Measurements from ENCODE around the gene RPL18A. TPM values are rescaled to one million over a fixed set of nuclear protein-coding genes. Genes with fewer than 3 reads are reported as not detected.
A peak's percentile ranks its signal among the peaks of the same experiment; 100 is the strongest.

RPL18A gene
- total RNA-seq, 1 donor from 2014 or later, result 720 TPM

DNA sequence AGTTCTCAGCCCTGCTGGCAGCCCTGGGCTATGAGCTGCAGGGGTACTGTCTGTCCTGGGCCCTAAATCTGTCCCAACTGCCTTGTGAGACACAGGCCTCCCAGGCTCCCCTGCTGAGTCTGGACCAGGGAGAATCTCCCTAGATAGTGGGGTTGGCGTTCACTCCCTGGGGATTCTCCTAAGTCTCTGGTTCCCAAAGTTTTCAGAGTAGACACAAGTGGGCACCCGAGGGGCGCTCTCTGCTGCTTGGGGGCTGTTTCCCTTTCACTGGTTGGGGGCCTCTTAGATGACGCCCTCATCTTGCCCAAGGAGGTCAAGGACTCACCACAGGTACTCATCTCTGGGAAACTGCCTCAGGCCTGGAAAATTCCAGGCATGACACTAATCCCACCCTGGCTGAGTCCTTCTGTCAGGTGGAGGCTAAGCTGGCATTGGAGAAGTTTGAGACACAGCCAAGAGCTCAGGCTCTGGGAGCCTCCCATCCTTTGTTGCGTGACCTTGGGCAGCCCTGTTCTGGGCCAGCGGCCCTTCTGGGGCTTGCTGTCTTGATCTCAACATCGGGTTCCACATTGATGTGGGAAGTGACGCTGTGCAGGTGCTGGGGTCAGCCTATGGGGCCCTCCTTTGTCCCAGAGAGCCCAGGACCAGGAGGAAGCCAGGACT, 3.9 kb downstream of the RPL18A start:
- DNase-seq (no peak), ATAC-seq (peak; percentile 4)
- intact Hi-C loops (cut with micrococcal nuclease), result no loop called here

DNA sequence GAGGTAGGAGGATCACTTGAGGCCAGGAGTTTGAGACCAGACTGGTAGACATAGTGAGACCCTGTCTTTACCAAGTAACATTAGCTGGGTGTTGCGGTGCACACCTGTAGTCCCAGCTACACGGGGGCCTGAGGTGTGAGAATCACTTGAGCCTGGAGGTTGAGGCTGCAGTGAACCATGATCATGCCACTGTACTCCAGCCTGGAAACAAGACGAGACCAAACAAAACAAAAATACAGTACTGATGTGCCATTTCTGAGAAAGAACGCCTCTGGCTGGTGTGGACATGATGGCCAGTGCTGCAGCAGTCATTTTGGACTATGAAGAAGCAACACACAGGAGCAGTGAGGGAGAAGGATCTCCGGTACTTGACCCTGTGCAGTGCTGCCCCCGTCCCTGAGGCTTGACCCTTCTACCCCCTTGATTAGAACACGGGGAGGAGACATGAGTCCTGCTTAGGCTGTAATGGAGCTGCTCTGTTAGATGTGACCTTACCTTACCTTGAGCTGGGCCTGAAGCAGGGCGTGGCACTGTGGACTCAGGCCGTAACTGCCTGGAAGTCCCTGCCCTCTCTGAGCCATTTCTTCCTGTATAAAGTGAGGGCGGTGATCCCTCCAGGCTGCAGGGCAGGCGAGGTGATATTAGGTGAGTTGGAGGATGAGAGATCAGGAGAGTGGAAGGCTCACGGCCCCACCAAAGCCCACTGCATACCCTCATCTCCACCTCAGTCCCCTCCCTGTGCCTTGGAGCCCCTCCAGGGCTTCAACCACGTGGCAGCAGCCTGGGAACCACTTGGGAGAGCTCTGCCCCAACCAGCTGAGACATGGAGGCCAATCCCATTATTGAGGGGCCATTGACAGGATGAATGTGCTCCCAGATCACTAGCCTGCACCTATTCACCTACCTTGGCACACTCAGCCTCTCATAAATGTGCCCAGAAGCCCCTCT, 5.9 kb downstream of the RPL18A start:
- no peak for ATAC-seq
- no peak for DNase-seq
- intact Hi-C loops (cut with micrococcal nuclease), result no loop called here

DNA sequence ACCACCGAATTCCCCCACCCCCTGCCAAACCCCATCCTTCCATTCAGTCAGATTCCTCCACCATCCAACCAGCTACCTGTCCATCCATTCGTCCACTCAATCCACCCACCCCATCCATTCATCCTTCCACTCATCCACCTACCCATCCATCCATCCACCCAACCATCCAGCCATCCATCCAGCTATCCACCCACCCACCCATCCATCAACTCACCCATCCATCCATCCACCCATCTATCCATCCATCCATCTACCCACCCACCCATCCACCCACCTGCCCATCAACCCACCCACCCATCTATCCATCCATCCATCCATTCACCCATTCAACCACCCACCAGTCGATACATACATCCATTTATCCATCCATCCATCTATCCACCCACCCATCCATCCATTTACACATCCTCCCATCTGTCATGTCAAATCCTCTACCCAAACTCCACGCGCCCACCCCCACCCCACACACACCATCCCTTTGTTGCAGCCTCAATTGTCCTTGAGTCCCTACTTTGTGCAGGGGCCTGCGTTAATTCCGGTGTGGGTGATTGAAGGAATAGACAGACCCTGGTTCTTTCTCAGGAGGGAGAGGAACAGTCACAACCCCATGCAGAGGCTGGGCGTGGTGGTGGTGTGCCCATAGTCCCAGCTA, 6.7 kb downstream of the RPL18A start:
- ATAC-seq (no peak), DNase-seq (no peak)
- intact Hi-C loops (cut with micrococcal nuclease), result no loop called here

DNA sequence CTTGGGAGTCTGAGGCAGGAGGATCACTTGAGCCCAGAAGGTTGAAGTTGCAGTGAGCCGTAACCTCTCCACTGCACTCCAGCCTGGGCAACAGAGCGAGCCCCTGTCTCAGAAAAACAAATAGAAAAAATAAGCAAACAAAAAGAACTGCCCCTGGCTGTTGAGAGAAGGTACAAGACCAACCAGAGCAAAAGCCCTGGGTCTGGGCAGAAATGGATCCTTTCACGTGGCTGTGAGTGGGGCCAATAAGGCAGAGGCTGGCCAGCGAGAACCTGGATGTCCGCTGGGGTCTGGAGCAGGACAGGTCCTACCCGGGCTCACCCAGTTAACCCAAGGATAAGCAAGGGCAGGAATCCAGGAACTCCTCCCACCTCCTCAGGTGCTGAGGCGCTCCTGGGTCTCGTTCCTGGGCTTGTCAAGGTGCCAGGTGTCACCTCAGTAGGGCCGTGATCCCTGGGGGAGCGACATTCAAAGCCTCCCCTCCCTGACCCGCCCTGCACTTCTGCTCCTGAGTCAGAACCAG, 7.3 kb downstream of the RPL18A start:
- ATAC-seq, result no peak
- intact Hi-C loops (cut with micrococcal nuclease), result no loop called here
- DNase-seq, result no peak

- no peak for DNase-seq
- ATAC-seq, result no peak
- intact Hi-C loops (cut with micrococcal nuclease), result no loop called here
Observed at GRCh38 chr19:17868669-17869068, 9.0 kb downstream of the RPL18A start.

DNA sequence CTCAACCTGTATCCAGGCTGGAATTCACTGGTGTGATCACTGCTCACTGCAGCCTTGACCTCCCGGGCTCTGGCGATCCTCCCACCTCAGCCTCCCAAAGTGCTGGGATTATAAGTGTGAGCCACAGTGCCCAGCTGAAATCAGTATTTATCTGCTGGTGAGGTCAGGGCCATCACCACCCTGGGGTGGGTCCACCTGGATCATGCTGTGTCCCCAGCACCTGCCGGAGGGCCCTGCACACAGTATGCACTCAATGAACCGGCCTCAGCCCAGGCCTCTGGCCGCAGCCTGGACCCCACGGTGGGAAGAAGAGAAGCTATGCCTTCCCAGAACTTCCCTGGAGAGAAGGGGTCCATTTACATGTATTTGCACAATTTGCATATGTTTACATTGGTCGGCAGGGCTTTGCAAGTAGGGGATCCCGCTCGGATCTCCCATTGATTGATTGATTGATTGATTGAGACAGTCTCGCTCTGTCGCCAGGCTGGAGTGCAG, 9.5 kb downstream of the RPL18A start:
- intact Hi-C loops (cut with micrococcal nuclease), result no loop called here
- DNase-seq, result no peak
- no peak for ATAC-seq

GRCh38 chr19:17871032-17871877, 11.5 kb downstream of the RPL18A start:
- ATAC-seq, result no peak
- intact Hi-C loops (cut with micrococcal nuclease), result no loop called here
- DNase-seq, result no peak

DNA sequence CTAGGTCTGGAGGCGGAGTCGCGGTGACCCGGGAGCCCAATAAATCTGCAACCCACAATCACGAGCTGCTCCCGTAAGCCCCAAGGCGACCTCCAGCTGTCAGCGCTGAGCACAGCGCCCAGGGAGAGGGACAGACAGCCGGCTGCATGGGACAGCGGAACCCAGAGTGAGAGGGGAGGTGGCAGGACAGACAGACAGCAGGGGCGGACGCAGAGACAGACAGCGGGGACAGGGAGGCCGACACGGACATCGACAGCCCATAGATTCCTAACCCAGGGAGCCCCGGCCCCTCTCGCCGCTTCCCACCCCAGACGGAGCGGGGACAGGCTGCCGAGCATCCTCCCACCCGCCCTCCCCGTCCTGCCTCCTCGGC, 12.2 kb downstream of the RPL18A start, which contains the start of gene SLC5A5:
Gene SLC5A5, plus strand, starts transcription at position 68 of the 373 bp plus-strand sequence. CDS start 375 bp downstream, outside the sequence.
- ATAC-seq, result no peak
- no peak for DNase-seq
- intact Hi-C loops (cut with micrococcal nuclease), result no loop called here

DNA sequence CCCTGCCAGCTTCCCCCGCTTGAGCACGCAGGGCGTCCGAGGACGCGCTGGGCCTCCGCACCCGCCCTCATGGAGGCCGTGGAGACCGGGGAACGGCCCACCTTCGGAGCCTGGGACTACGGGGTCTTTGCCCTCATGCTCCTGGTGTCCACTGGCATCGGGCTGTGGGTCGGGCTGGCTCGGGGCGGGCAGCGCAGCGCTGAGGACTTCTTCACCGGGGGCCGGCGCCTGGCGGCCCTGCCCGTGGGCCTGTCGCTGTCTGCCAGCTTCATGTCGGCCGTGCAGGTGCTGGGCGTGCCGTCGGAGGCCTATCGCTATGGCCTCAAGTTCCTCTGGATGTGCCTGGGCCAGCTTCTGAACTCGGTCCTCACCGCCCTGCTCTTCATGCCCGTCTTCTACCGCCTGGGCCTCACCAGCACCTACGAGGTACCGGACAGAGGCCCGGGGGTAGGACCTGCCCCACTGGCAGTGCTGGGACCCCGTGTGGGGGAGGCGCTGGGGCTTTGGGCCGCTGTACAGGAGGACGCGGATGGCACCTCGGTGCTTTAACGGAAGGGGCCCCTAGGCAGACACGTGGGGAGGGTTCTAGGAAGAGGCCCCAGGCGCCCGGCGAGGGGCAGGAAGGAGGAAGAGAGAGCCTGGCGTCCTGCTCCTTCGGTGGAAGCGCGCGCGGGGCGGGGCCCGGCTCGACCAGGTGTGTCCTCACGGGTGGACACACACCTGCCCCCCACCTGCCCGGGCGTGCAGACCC, 12.7 kb downstream of the RPL18A start:
- no peak for DNase-seq
- intact Hi-C loops (cut with micrococcal nuclease), result no loop called here
- ATAC-seq, result no peak

DNA sequence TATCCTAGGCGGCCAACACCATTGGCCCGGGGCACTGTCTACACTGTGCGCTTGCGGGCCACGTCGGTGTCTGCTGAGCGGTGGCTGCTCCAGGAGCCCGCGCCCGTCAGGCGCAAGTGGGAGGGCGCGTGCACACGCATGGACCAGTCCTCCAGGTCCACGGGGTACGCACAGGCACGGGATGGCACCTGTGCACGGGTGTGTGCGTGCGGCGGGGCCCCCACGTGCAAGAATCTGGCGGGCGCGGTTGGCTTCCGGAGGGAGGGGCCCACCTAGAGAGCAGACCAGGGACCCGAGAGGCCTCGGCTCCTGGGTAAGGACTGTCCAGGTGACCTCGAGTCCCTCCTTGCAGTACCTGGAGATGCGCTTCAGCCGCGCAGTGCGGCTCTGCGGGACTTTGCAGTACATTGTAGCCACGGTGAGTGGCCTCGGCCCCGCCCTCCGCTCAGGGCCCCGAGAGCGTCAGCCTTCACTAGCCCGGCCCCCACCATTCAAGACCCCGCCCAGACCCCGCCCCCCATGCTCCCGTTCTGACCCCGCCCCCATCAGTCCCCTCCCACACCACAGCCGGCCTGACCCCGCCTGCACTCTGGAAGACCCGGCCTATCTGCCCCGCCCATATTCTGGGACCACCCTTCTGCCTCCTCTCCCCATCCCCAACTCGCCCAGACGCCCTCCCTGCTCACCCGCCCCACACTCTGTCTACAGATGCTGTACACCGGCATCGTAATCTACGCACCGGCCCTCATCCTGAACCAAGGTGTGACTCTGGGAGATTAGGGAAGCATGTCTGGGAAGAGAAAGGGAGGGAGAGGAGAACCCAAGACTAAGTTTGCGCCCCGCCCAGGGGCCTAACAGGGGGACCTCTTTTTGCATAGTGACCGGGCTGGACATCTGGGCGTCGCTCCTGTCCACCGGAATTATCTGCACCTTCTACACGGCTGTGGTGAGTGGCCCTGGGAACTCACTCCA, 14.4 kb downstream of the RPL18A start:
- DNase-seq, result no peak
- intact Hi-C loops (cut with micrococcal nuclease), result no loop called here
- ATAC-seq, result no peak

DNA sequence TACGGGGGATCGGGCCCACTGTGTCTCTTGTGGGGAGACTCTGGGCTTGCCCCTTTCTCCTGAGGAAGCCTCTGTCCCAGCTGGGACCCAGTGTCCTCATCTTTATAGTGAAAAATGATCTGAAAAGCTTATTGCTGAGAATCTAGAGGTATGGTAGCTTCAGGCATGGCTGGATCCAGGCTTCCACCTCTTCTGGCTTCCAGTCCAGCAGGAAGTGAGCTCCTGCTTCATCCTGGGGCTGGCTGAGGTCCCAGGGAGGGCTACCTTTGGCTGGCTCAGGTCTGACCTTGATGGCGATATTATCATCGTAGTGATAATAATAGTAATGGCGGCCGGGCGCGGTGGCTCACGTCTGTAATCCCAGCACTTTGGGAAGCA, 15.0 kb downstream of the RPL18A start:
- ATAC-seq (no peak), DNase-seq (no peak)
- intact Hi-C loops (cut with micrococcal nuclease), result no loop called here

GRCh38 chr19:17877696-17878095, 18.0 kb downstream of the RPL18A start:
- intact Hi-C loops (cut with micrococcal nuclease), result no loop called here
- ATAC-seq, result no peak
- no peak for DNase-seq

DNA sequence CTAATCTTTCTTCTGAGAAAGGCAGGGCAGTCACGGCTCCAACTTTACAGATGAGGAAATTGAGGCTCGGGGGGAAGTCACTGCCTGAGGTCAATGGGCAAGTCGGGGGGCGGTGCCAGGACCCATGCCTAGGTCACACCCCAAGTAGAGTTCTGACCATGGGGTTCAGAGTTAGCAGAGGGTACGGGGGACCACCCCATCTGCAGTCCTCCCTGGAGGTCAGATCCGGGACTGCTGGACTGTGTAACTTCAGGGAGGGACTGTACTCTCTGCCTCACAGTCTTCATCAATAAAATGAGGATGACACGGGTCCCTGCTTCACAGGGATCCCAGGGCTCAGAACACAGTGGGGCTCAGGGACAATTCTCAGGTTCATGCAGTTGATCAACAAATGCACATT, 19.8 kb downstream of the RPL18A start:
- DNase-seq (no peak), ATAC-seq (no peak)
- intact Hi-C loops (cut with micrococcal nuclease), result no loop called here

GRCh38 chr19:17881701-17882100, 22.0 kb downstream of the RPL18A start:
- ATAC-seq (no peak), DNase-seq (no peak)
- intact Hi-C loops (cut with micrococcal nuclease), result no loop called here

DNA sequence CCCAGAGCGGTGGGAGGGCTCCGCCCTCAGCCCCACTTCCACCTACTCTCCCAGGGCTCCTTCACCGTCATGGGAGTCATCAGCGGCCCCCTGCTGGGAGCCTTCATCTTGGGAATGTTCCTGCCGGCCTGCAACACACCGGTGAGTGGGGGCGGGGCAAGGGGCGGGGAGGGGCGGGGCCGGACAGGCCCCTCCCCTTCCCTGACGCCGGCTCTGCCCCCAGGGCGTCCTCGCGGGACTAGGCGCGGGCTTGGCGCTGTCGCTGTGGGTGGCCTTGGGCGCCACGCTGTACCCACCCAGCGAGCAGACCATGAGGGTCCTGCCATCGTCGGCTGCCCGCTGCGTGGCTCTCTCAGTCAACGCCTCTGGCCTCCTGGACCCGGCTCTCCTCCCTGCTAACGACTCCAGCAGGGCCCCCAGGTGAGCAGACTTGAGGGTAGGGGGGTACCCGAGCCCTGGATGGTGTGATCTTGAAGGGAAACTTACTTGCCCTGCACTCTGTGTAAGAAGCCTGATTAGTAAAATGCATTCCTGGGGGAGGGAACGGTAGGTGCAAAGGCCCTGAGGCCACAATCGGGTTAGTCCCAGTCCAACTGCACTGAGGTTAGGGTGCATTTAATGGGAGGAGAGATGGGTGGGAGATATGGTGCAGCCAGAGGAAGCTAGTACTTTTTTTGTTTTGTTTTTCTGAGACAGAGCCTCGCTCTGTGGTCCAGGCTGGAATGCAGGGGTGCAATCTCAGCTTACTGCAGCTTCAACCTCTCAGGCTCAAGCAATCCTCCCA, 24.1 kb downstream of the RPL18A start:
- no peak for DNase-seq
- intact Hi-C loops (cut with micrococcal nuclease), result no loop called here

DNA sequence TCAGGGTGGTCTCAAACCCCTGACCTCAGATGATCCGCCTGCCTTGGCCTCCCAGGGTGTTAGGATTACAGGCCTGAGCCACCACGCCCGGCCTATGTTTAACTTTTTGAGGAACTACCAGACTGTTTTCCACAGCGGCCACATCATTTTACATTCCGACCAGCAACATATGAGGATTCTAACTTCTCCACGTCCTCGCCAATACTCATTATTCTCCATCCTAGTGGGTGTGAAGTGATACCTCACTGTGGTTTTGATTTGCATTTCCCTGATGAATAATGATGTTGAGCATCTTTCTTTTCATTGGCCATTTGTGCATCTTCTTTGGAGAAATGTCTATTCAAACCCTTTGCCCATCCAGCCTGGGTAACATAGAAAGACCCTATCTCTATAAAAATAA, 26.8 kb downstream of the RPL18A start:
- ATAC-seq (no peak), DNase-seq (no peak)
- intact Hi-C loops (cut with micrococcal nuclease), result no loop called here

More for the DNA sequence above, 24.1 kb downstream of the RPL18A start:
- no peak for ATAC-seq

All from left ventricle myocardium superior (tissue), 1 donor.